ENCODE data around the gene DCST2.
A peak's percentile ranks its signal among the peaks of the same experiment; 100 is the strongest.

Gene DCST2

GRCh38 chr1:155010211-155010918, 23.2 kb downstream of the DCST2 start:
- no peak for DNase-seq (ENCODE audit: low read depth in 2 of 2)

- DNase-seq (ENCODE audit: low read depth in 2 of 2): no peak
These were observed 23.8 kb downstream of the DCST2 start for GRCh38 chr1:155009742-155010141.

- DNase-seq (ENCODE audit: low read depth in 2 of 2): no peak
These were observed 24.3 kb downstream of the DCST2 start for GRCh38 chr1:155009221-155009711.

GRCh38 chr1:155008015-155008941, 25.3 kb downstream of the DCST2 start:
- no peak for DNase-seq (ENCODE audit: low read depth in 2 of 2)

GRCh38 chr1:155007251-155007828, 26.2 kb downstream of the DCST2 start:
- DNase-seq (ENCODE audit: low read depth in 2 of 2): no peak

- no peak for DNase-seq (ENCODE audit: low read depth in 2 of 2)
These were observed 26.9 kb downstream of the DCST2 start for GRCh38 chr1:155006601-155007101.

GRCh38 chr1:155005076-155006011, 28.2 kb downstream of the DCST2 start:
- DNase-seq (ENCODE audit: low read depth in 2 of 2): no peak

- no peak for DNase-seq (ENCODE audit: low read depth in 2 of 2)
These were observed 29.1 kb downstream of the DCST2 start for GRCh38 chr1:155004352-155005075.

GRCh38 chr1:155003766-155004351, 29.7 kb downstream of the DCST2 start:
- no peak for DNase-seq (ENCODE audit: low read depth in 2 of 2)

- DNase-seq (ENCODE audit: low read depth in 2 of 2): no peak
These were observed 30.3 kb downstream of the DCST2 start for GRCh38 chr1:155003227-155003765.

GRCh38 chr1:155002464-155003226, 30.9 kb downstream of the DCST2 start, which contains the start of gene ZBTB7B:
ZBTB7B (plus strand) TSS chr1:155002802; CDS start chr1:155014661, 11,859 bp downstream.
- DNase-seq (ENCODE audit: low read depth in 2 of 2): no peak

- peak; percentile 95 to 98 for DNase-seq (ENCODE audit: low read depth in 2 of 2)
These were observed 31.7 kb downstream of the DCST2 start for GRCh38 chr1:155001675-155002463.

- DNase-seq (ENCODE audit: low read depth in 2 of 2): no peak
These were observed 32.2 kb downstream of the DCST2 start for GRCh38 chr1:155001425-155001674.

- DNase-seq (ENCODE audit: low read depth in 2 of 2): peak; percentile 59 to 71
These were observed 32.7 kb downstream of the DCST2 start for GRCh38 chr1:155000726-155001424.

GRCh38 chr1:155000411-155000725, 33.2 kb downstream of the DCST2 start:
- no peak for DNase-seq (ENCODE audit: low read depth in 2 of 2)

GRCh38 chr1:154999571-155000410, 33.8 kb downstream of the DCST2 start:
- no peak for DNase-seq (ENCODE audit: low read depth in 2 of 2)

Data from stimulated activated CD8-positive, alpha-beta memory T cell treated with anti-CD3 and anti-CD28 coated beads, Interleukin-2, amount 100 ng/mL, for 1 hour (primary cell).